22Rv1 (cell line): ENCODE results near the gene CD93.

Source experiments
- ZFX ChIP-seq: fragments of 450-650 bp; IDR thresholded peaks from 2 replicates; pipeline ENCODE4 v1.6.1; 2017; ENCODE audit warnings: antibody characterized with exemption, borderline replicate concordance
- TF ChIP-seq, protein P1 (sequence below): fragments of 450-650 bp; IDR thresholded peaks from 2 replicates; pipeline ENCODE4 v1.5.1; 2017; ENCODE audit warnings: mild to moderate bottlenecking

DNA sequence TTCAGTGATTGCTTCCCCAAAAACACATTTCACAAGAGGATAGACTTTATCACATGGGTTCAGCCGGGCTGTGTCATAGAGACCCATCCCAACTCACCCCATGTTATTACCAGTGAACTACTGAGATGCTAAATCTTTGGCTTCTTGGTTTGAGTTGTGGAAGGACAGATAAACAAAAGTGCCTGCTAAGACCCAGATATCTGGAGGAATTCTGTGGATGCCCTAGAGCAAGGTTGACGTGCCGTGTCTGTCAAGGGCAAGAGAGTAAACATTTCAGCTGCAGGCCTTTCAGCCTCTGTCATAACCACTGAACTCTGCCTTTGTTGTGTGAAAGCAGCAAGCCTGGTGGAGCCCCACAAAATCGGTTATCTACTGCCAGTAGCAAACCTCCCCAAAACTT, 25.5 kb downstream of the CD93 start:
- TF ChIP-seq, protein P1, sequence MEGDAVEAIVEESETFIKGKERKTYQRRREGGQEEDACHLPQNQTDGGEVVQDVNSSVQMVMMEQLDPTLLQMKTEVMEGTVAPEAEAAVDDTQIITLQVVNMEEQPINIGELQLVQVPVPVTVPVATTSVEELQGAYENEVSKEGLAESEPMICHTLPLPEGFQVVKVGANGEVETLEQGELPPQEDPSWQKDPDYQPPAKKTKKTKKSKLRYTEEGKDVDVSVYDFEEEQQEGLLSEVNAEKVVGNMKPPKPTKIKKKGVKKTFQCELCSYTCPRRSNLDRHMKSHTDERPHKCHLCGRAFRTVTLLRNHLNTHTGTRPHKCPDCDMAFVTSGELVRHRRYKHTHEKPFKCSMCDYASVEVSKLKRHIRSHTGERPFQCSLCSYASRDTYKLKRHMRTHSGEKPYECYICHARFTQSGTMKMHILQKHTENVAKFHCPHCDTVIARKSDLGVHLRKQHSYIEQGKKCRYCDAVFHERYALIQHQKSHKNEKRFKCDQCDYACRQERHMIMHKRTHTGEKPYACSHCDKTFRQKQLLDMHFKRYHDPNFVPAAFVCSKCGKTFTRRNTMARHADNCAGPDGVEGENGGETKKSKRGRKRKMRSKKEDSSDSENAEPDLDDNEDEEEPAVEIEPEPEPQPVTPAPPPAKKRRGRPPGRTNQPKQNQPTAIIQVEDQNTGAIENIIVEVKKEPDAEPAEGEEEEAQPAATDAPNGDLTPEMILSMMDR = no peak
- no peak for TF ChIP-seq ZFX
